Measurements from ENCODE around the gene SRPK2. TPM values are rescaled to one million over a fixed set of nuclear protein-coding genes. Genes with fewer than 3 reads are reported as not detected.

The SRPK2 gene
- total and polyA plus RNA-seq, 2 of the 13 experiments (the other 11 are each of a cell fraction or from before 2014, with no cell fraction given) = 10.1 to 22.3 TPM

DNA sequence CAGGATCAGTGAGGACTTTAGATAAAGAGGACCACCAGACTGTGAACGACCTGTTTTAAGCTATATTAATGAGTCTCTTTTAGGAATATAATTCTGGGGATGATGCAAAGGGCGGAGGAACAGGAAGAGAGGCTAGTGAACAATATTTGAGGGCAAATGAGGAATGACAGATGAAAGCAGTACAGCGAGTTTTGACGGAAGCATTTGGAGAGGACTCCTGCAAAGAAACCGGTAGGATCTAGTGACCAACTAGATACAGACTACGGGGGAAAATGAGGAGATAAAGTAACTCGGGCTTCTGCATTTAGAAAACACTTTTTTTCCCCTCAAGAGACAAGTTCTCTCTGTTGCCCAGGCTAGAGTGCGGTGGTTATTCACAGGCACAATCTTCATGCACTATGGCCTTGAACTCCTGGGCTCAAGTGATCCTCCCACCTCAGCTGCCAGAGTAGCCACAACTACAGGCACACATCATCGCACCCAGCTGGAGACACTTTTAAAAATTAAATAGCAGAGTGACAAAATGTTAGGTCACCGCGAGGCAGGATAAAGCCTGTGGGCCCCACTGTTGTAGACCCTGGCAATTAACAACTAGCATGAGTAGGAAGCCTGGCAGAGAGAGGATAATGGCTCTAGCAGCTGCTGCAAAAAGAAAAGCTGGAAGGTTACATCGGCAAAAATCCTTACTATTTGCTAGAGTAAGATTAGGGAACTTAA, 143.2 kb downstream of the SRPK2 start:
- intact Hi-C loops (cut with micrococcal nuclease; ENCODE audit: unreplicated experiment) (no loop called here), in situ Hi-C loops (cut with HindIII; ENCODE audit: extremely low pct_ligation_motif_present, low pct_unique_long_range_greater_than_20kb) (no loop called here)
- Histone ChIP-seq H3K4me3 (replicated peaks in 1 of 3; ENCODE audit: insufficient read depth in 1 of 3, low read depth in 2 of 3, low read length in 3 of 3) (peak overlapping the region in 1 of 3 experiments; percentile 47; a peak in 1 of 6 replicates), H3K9ac (ENCODE audit: insufficient read depth, low read depth, low read length) (peak overlapping the region; percentile 14; the same call in 1 of the 2 replicates), H4K20me1 (ENCODE audit: insufficient read depth, low read length) (peaks cover 5% of the 10 kb centered on the region; the same call in 1 of the 2 replicates), H3K4me1 (ENCODE audit: insufficient read depth, low read length) (peaks cover 42% of the 10 kb centered on the region), H3K4me2 (ENCODE audit: low read depth, low read length) (peak overlapping the region; percentile 63), H3K27me3 (ENCODE audit: control insufficient read depth in 1 of 2, insufficient read depth in 2 of 2, low read length in 2 of 2) (no peaks in the 10 kb centered on the region), H3K27ac (ENCODE audit: extremely low read length, insufficient read depth, low read length) (peak overlapping the region; percentile 17), H3K9me3 (ENCODE audit: low read length) (no peaks in the 10 kb centered on the region), H2AFZ (ENCODE audit: low read length) (no peak overlapping the region), H3K36me3 (replicated peaks in 1 of 2; ENCODE audit: control insufficient read depth in 1 of 2, insufficient read depth in 2 of 2, low read length in 2 of 2) (no peaks in the 10 kb centered on the region), H3K79me2 (ENCODE audit: insufficient read depth, low read length) (peaks cover 11% of the 10 kb centered on the region)
- CTCF ChIA-PET (ENCODE audit: low intra/inter-chr PET ratio, low total read pairs) = no interaction called here
- ATAC-seq (peak; percentile 94), DNase-seq (ENCODE audit: low spot score) (peak; percentile 64), FAIRE-seq (peak; percentile 95)
- POLR2A ChIA-PET = no interaction called here
- WGBS (ENCODE audit: low lambda C conversion rate) = 17% methylated on average over 11 of the region's 12 CpGs
- BruUV-seq (replicated peaks) = no TSS peak
- peak; percentile 47; the same call in 1 of the 2 replicates for TF ChIP-seq KAT8 (CRISPR knock-in tag; IDR thresholded peaks at IDR 0.05)
- TF ChIP-seq FOSL2 (CRISPR knock-in tag; IDR thresholded peaks at IDR 0.05) = peak; percentile 9; the same call in 1 of the 2 replicates
- TF ChIP-seq ZBTB3 (CRISPR knock-in tag; IDR thresholded peaks at IDR 0.05; ENCODE audit: borderline replicate concordance, low read depth) = no peak
- TF ChIP-seq, protein P1, sequence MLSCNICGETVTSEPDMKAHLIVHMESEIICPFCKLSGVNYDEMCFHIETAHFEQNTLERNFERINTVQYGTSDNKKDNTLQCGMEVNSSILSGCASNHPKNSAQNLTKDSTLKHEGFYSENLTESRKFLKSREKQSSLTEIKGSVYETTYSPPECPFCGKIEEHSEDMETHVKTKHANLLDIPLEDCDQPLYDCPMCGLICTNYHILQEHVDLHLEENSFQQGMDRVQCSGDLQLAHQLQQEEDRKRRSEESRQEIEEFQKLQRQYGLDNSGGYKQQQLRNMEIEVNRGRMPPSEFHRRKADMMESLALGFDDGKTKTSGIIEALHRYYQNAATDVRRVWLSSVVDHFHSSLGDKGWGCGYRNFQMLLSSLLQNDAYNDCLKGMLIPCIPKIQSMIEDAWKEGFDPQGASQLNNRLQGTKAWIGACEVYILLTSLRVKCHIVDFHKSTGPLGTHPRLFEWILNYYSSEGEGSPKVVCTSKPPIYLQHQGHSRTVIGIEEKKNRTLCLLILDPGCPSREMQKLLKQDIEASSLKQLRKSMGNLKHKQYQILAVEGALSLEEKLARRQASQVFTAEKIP (CRISPR knock-in tag; IDR thresholded peaks at IDR 0.05; ENCODE audit: borderline replicate concordance) = no peak
- TF ChIP-seq, protein P2, sequence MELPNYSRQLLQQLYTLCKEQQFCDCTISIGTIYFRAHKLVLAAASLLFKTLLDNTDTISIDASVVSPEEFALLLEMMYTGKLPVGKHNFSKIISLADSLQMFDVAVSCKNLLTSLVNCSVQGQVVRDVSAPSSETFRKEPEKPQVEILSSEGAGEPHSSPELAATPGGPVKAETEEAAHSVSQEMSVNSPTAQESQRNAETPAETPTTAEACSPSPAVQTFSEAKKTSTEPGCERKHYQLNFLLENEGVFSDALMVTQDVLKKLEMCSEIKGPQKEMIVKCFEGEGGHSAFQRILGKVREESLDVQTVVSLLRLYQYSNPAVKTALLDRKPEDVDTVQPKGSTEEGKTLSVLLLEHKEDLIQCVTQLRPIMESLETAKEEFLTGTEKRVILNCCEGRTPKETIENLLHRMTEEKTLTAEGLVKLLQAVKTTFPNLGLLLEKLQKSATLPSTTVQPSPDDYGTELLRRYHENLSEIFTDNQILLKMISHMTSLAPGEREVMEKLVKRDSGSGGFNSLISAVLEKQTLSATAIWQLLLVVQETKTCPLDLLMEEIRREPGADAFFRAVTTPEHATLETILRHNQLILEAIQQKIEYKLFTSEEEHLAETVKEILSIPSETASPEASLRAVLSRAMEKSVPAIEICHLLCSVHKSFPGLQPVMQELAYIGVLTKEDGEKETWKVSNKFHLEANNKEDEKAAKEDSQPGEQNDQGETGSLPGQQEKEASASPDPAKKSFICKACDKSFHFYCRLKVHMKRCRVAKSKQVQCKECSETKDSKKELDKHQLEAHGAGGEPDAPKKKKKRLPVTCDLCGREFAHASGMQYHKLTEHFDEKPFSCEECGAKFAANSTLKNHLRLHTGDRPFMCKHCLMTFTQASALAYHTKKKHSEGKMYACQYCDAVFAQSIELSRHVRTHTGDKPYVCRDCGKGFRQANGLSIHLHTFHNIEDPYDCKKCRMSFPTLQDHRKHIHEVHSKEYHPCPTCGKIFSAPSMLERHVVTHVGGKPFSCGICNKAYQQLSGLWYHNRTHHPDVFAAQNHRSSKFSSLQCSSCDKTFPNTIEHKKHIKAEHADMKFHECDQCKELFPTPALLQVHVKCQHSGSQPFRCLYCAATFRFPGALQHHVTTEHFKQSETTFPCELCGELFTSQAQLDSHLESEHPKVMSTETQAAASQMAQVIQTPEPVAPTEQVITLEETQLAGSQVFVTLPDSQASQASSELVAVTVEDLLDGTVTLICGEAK (IDR thresholded peaks at IDR 0.05) = no peak
- TF ChIP-seq, protein P2 (CRISPR knock-in tag; IDR thresholded peaks at IDR 0.05) = no peak
- TF ChIP-seq, protein P3, sequence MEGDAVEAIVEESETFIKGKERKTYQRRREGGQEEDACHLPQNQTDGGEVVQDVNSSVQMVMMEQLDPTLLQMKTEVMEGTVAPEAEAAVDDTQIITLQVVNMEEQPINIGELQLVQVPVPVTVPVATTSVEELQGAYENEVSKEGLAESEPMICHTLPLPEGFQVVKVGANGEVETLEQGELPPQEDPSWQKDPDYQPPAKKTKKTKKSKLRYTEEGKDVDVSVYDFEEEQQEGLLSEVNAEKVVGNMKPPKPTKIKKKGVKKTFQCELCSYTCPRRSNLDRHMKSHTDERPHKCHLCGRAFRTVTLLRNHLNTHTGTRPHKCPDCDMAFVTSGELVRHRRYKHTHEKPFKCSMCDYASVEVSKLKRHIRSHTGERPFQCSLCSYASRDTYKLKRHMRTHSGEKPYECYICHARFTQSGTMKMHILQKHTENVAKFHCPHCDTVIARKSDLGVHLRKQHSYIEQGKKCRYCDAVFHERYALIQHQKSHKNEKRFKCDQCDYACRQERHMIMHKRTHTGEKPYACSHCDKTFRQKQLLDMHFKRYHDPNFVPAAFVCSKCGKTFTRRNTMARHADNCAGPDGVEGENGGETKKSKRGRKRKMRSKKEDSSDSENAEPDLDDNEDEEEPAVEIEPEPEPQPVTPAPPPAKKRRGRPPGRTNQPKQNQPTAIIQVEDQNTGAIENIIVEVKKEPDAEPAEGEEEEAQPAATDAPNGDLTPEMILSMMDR (CRISPR knock-in tag; IDR thresholded peaks at IDR 0.05) = no peak
- TF ChIP-seq AHR (CRISPR knock-in tag; IDR thresholded peaks at IDR 0.05) = no peak
- TF ChIP-seq RXRA (CRISPR knock-in tag; IDR thresholded peaks at IDR 0.05) = peak; percentile 58; the same call in 1 of the 2 replicates
- TF ChIP-seq, protein P4, sequence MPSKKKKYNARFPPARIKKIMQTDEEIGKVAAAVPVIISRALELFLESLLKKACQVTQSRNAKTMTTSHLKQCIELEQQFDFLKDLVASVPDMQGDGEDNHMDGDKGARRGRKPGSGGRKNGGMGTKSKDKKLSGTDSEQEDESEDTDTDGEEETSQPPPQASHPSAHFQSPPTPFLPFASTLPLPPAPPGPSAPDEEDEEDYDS (CRISPR knock-in tag; IDR thresholded peaks at IDR 0.05) = no peak

All from HepG2 (cell line).